HepG2 (cell line): ENCODE data around the gene ZNF844. TPM values are rescaled to one million over a fixed set of nuclear protein-coding genes. Genes with fewer than 3 reads are reported as not detected.

Experiments
- AGO1 ChIP-seq: fragments of 200-400 bp; formaldehyde crosslinking; IDR thresholded peaks from 2 replicates; pipeline ENCODE4 v1.6.1; 2017; ENCODE audit warnings: mild to moderate bottlenecking, low read depth, low read length, moderate library complexity; ENCODE audit not compliant: poor library complexity, severe bottlenecking
- ATF4 ChIP-seq, 2 experiments: fragments of 450-650 bp in 1 of 2; sonication (generic) in 1 of 2; formaldehyde crosslinking; IDR thresholded peaks; 2 replicates each; pipeline versions ENCODE4 v1.5.0 to v1.8.0; 2020 to 2022; ENCODE audit warnings: mild to moderate bottlenecking in 1 of 2, missing genetic modification reagents in 1 of 2
- CBX1 ChIP-seq: IDR thresholded peaks from one replicate; pipeline ENCODE4 v1.6.1; 2016; ENCODE audit warnings: antibody characterized with exemption, low read depth
- ERF ChIP-seq: IDR thresholded peaks from 2 replicates; pipeline ENCODE4 v1.6.1; 2018; ENCODE audit warnings: missing biosample characterization, missing genetic modification reagents
- FOSL1 ChIP-seq: sonication (generic); formaldehyde crosslinking; IDR thresholded peaks from 2 replicates; pipeline ENCODE4 v1.9.0; 2021; ENCODE audit warnings: missing genetic modification reagents, borderline replicate concordance
- FOXO4 ChIP-seq: sonication (generic); formaldehyde crosslinking; conservative IDR thresholded peaks from 2 replicates; pipeline ENCODE4 v1.8.1; 2023; ENCODE audit warnings: missing genetic modification reagents
- GMEB2 ChIP-seq: IDR thresholded peaks from 2 replicates; pipeline ENCODE4 v1.6.1; 2016; ENCODE audit warnings: missing biosample characterization, missing genetic modification reagents, low read depth
- KAT2B ChIP-seq: fragments of 150-350 bp; IDR thresholded peaks from 2 replicates; pipeline ENCODE4 v1.6.1; 2014; ENCODE audit warnings: low read depth, low read length, borderline replicate concordance
- MTF2 ChIP-seq: sonication (generic); formaldehyde crosslinking; IDR thresholded peaks from 2 replicates; pipeline ENCODE4 v1.5.0; 2020; ENCODE audit warnings: missing genetic modification reagents, borderline replicate concordance
- REPIN1 ChIP-seq: sonication (generic); formaldehyde crosslinking; IDR thresholded peaks from 2 replicates; pipeline ENCODE4 v1.8.0; 2022; ENCODE audit warnings: missing genetic modification reagents, low read depth, mild to moderate bottlenecking, borderline replicate concordance
- SRSF4 ChIP-seq: fragments of 200-400 bp; formaldehyde crosslinking; IDR thresholded peaks from one replicate; pipeline ENCODE4 v1.6.1; 2018; ENCODE audit warnings: mild to moderate bottlenecking, low read depth, low read length, moderate library complexity; ENCODE audit not compliant: poor library complexity, severe bottlenecking
- ZNF430 ChIP-seq: sonication (generic); formaldehyde crosslinking; IDR thresholded peaks from 2 replicates; pipeline ENCODE4 v1.9.0; 2021; ENCODE audit warnings: mild to moderate bottlenecking, missing genetic modification reagents
- ZNF557 ChIP-seq: sonication (generic); formaldehyde crosslinking; IDR thresholded peaks from 2 replicates; pipeline ENCODE4 v1.4.0; 2020; ENCODE audit warnings: missing genetic modification reagents
- polyA plus RNA-seq, 8 experiments: library from polyadenylated mRNA; depleted of rRNA in 3 of 8; stranded (reverse) in 7 of 8; unstranded in 1 of 8; fragments of >200 nt; fragmentation: Illumina TruSeq in 4 of 8; extraction: Trizol in 4 of 8; gene quantifications; 2 replicates each; pipeline versions ENCODE4 v1.2.1 to v1.2.3, GENCODE V29; 2011 to 2016; ENCODE audit warnings: low read depth in 4 of 8, missing spikeins in 1 of 8, mixed read lengths in 1 of 8; ENCODE audit not compliant: insufficient read depth in 1 of 8
- total RNA-seq, 5 experiments: library from RNA; depleted of rRNA; stranded (reverse); fragments of >200 nt; fragmentation: Illumina TruSeq; extraction: Trizol; gene quantifications; 2 replicates each; pipeline ENCODE4 v1.2.3, GENCODE V29; 2016; ENCODE audit warnings: low read depth in 1 of 5
- TF ChIP-seq, protein P1 (sequence below): sonication (generic); formaldehyde crosslinking; IDR thresholded peaks from 2 replicates; pipeline ENCODE4 v1.8.1; 2023; ENCODE audit warnings: mild to moderate bottlenecking, missing genetic modification reagents
- TF ChIP-seq, protein P2 (sequence below): sonication (generic); formaldehyde crosslinking; IDR thresholded peaks from 2 replicates; pipeline ENCODE4 v1.5.1; 2020; ENCODE audit warnings: mild to moderate bottlenecking, missing genetic modification reagents, borderline replicate concordance
- TF ChIP-seq, protein P3 (sequence below): sonication (generic); formaldehyde crosslinking; IDR thresholded peaks from 2 replicates; pipeline ENCODE4 v1.4.0; 2020; ENCODE audit warnings: missing genetic modification reagents

The ZNF844 gene
- total and polyA plus RNA-seq, 2 of the 13 experiments (the other 11 are each of a cell fraction or from before 2014, with no cell fraction given) = 1.0 to 3.2 TPM

DNA sequence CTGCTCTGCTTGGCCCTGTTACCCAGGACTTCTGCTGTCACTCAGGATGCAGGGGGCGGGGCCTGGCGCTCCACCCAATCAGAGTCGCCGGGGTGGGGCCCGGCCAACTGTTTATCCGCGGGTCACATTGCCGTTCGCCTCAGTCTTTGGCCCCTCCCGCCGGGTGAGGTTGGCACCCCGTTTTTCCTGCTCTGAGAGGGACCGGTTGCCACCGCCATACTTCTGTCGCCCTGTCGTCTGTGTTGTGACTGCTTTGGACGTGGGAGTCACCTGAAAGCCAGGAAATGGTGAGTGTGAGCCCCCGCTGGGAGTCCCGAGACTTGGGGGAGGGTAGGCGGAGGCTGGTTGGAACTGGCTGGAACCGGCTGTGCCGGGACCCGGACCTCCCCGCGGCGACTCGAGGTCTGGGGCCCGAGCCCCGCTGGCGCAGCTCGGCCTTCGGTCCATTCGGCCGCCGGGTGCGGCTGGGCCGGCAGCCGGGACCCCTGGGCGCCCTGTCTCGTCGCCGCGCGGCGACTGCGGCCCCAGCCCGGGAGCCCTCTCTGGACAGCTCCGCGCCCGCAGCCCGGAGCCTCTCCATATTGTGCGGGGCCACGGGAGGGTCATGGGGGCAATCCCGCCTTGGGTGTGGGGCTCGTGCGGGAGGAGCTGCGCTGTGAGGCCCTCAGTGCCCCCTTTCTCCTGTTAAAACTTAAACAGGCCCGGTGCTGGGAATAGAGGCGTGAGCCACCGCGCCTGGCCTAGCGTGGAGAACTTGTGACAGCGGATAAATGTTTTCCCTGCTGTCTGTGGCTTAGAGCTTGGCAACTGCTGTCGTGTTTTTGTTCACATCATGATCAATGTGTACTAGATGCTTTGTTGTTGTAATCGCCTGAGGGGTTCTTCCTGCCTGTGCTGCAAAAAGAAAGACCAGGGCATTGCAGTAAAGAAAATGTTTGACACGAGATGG is at the start of gene ZNF844 (continued):
- no peak for TF ChIP-seq MTF2 (CRISPR knock-in tag)
- TF ChIP-seq, protein P1, sequence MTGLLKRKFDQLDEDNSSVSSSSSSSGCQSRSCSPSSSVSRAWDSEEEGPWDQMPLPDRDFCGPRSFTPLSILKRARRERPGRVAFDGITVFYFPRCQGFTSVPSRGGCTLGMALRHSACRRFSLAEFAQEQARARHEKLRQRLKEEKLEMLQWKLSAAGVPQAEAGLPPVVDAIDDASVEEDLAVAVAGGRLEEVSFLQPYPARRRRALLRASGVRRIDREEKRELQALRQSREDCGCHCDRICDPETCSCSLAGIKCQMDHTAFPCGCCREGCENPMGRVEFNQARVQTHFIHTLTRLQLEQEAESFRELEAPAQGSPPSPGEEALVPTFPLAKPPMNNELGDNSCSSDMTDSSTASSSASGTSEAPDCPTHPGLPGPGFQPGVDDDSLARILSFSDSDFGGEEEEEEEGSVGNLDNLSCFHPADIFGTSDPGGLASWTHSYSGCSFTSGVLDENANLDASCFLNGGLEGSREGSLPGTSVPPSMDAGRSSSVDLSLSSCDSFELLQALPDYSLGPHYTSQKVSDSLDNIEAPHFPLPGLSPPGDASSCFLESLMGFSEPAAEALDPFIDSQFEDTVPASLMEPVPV (CRISPR knock-in tag) = no peak; the same call in 1 of the 2 replicates
- TF ChIP-seq GMEB2 (CRISPR knock-in tag) = no peak
- no peak for TF ChIP-seq REPIN1 (CRISPR knock-in tag)
- TF ChIP-seq KAT2B = no peak
- TF ChIP-seq, protein P2, sequence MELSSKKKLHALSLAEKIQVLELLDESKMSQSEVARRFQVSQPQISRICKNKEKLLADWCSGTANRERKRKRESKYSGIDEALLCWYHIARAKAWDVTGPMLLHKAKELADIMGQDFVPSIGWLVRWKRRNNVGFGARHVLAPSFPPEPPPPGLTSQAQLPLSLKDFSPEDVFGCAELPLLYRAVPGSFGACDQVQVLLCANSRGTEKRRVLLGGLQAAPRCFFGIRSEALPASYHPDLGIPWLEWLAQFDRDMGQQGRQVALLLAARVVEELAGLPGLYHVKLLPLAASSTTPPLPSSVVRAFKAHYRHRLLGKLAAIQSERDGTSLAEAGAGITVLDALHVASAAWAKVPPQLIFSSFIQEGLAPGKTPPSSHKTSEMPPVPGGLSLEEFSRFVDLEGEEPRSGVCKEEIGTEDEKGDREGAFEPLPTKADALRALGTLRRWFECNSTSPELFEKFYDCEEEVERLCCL (CRISPR knock-in tag) = no peak
- TF ChIP-seq CBX1 = peak; percentile 23
- TF ChIP-seq FOXO4 (CRISPR knock-in tag) = no peak
- TF ChIP-seq SRSF4 = no peak
- no peak for TF ChIP-seq ERF (CRISPR knock-in tag)
- TF ChIP-seq ZNF557 (CRISPR knock-in tag) = no peak
- no peak for TF ChIP-seq ATF4 (CRISPR knock-in tag; IDR thresholded peaks at IDR 0.05)
- TF ChIP-seq, protein P3, sequence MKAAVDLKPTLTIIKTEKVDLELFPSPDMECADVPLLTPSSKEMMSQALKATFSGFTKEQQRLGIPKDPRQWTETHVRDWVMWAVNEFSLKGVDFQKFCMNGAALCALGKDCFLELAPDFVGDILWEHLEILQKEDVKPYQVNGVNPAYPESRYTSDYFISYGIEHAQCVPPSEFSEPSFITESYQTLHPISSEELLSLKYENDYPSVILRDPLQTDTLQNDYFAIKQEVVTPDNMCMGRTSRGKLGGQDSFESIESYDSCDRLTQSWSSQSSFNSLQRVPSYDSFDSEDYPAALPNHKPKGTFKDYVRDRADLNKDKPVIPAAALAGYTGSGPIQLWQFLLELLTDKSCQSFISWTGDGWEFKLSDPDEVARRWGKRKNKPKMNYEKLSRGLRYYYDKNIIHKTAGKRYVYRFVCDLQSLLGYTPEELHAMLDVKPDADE = no peak
- TF ChIP-seq FOSL1 = no peak
- no peak for TF ChIP-seq AGO1
- TF ChIP-seq ZNF430 (CRISPR knock-in tag) = no peak
